ENCODE measurements around the gene SERINC1. TPM values are rescaled to one million over a fixed set of nuclear protein-coding genes. Genes with fewer than 3 reads are reported as not detected.

SERINC1 gene
- total RNA-seq, 1 donor from 2014 or later, result 198 TPM

DNA sequence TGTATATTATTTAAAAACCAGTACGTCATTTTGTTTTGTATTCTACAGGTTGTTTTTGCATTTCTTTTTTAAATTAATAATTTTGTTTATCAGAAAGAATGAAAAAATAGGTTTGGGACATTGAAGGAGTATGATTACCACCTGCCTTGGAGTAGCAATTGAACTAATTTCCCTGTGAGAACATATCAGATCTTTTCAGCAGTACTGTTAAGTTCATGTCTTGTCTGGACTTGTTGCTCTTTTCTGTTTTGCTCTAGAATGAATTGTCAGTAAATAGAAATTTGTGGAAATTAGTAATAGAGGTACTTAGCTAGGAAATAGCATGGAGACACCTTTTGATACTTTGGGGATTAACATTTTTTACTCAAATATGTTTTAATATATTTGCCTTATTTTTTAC, 47.9 kb downstream of the SERINC1 start:
- TF ChIP-seq, protein P1, sequence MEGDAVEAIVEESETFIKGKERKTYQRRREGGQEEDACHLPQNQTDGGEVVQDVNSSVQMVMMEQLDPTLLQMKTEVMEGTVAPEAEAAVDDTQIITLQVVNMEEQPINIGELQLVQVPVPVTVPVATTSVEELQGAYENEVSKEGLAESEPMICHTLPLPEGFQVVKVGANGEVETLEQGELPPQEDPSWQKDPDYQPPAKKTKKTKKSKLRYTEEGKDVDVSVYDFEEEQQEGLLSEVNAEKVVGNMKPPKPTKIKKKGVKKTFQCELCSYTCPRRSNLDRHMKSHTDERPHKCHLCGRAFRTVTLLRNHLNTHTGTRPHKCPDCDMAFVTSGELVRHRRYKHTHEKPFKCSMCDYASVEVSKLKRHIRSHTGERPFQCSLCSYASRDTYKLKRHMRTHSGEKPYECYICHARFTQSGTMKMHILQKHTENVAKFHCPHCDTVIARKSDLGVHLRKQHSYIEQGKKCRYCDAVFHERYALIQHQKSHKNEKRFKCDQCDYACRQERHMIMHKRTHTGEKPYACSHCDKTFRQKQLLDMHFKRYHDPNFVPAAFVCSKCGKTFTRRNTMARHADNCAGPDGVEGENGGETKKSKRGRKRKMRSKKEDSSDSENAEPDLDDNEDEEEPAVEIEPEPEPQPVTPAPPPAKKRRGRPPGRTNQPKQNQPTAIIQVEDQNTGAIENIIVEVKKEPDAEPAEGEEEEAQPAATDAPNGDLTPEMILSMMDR (IDR thresholded peaks at IDR 0.05), result no peak
- DNase-seq (ENCODE audit: low spot score), result no peak
- H3K4me1 Mint-ChIP-seq (ENCODE audit: low read depth), result no peaks in the 10 kb centered on the region
- H3K9me3 Mint-ChIP-seq (ENCODE audit: low read depth), result no peaks in the 10 kb centered on the region
- no peak overlapping the region for H3K27ac Mint-ChIP-seq (ENCODE audit: unreplicated experiment)
- H3K4me3 Mint-ChIP-seq (ENCODE audit: unreplicated experiment), result no peak overlapping the region
- H3K27me3 Mint-ChIP-seq (ENCODE audit: low read depth), result no peaks in the 10 kb centered on the region
- peaks cover 23% of the 10 kb centered on the region for H3K36me3 Mint-ChIP-seq (ENCODE audit: low read depth)

DNA sequence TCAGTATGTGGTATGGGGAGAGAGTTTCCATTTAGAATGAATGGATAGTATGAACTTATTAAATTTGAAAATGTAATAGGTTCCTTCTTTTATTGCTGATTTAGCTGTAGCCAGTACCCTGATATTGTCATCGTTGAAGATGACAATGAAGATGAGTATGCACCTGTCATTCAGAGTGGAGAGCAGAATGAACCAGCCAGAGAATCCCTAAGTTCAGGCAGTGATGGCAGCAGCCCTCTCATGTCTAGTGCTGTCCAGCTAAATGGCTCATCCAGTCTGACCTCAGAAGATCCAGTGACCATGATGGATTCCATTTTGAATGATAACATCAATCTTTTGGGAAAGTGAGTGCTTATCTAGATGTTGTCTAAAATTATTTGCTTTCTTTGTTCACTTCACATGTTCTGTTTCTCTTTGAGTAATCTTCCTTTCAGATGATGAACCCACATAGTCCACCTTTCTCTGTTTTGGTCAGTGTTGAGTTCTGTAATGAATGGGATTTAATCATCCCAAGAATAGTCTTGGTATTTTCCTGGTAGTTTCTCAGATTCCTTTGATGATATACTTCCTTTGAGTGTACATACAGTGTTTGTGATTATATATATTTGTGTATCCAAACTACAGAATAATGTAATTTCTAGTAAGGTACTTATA, 48.9 kb downstream of the SERINC1 start:
- peaks cover 23% of the 10 kb centered on the region for H3K36me3 Mint-ChIP-seq (ENCODE audit: low read depth)
- H3K9me3 Mint-ChIP-seq (ENCODE audit: low read depth), result no peaks in the 10 kb centered on the region
- H3K4me1 Mint-ChIP-seq (ENCODE audit: low read depth), result no peaks in the 10 kb centered on the region
- DNase-seq (ENCODE audit: low spot score), result no peak
- no peaks in the 10 kb centered on the region for H3K27me3 Mint-ChIP-seq (ENCODE audit: low read depth)
- H3K27ac Mint-ChIP-seq (ENCODE audit: unreplicated experiment), result no peak overlapping the region
- no peak overlapping the region for H3K4me3 Mint-ChIP-seq (ENCODE audit: unreplicated experiment)
- TF ChIP-seq, protein P1 (IDR thresholded peaks at IDR 0.05), result no peak

DNA sequence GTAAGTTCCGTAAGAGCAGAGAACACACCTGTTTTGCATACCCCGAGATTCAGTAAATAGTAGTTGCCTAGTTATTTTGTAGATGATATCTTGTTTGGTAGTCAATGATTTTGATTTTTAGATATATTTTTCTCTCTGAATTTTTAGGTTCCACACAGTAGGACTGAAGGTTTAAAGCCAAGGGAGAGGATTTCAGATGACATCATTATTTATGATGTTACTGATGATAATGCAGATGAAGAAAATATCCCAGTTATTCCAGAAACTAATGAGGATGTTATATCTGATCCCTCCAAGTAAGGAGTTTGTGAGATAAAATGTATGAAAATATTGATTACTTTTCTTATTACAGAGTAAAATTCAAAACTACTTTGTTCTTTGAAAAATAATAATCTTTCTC, 49.6 kb downstream of the SERINC1 start:
- Mint-ChIP-seq H3K4me3 (ENCODE audit: unreplicated experiment) (no peak overlapping the region), H3K27me3 (ENCODE audit: low read depth) (no peaks in the 10 kb centered on the region), H3K36me3 (ENCODE audit: low read depth) (peaks cover 19% of the 10 kb centered on the region), H3K27ac (ENCODE audit: unreplicated experiment) (no peak overlapping the region), H3K4me1 (ENCODE audit: low read depth) (no peaks in the 10 kb centered on the region), H3K9me3 (ENCODE audit: low read depth) (no peaks in the 10 kb centered on the region)
- DNase-seq (ENCODE audit: low spot score), result no peak
- TF ChIP-seq, protein P1 (IDR thresholded peaks at IDR 0.05), result no peak

DNA sequence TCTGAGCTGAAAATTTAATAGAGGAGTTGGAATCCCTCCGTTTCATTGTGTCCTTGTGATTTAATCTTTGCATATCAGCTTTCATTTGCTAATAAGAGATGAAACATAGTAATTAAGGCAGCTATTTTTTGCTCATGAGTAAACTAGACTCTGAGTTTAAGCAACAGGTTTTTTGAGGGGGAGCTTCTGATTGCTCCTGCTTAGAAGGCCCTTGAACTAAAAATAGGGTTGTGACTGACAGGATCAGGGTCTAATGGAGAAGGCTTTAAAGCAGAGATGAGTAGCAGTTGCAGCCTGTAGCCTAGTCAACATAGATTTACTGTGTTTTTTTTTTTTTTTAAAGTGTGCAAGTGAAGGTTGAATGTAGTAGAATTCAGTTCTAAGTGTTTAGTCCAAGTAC, 54.8 kb downstream of the SERINC1 start:
- no peak overlapping the region for H3K4me3 Mint-ChIP-seq (ENCODE audit: unreplicated experiment)
- DNase-seq (ENCODE audit: low spot score), result no peak
- TF ChIP-seq, protein P1 (IDR thresholded peaks at IDR 0.05), result no peak
- H3K27me3 Mint-ChIP-seq (ENCODE audit: low read depth), result no peaks in the 10 kb centered on the region
- peaks cover 16% of the 10 kb centered on the region for H3K36me3 Mint-ChIP-seq (ENCODE audit: low read depth)
- H3K4me1 Mint-ChIP-seq (ENCODE audit: low read depth), result no peaks in the 10 kb centered on the region
- no peaks in the 10 kb centered on the region for H3K9me3 Mint-ChIP-seq (ENCODE audit: low read depth)
- no peak overlapping the region for H3K27ac Mint-ChIP-seq (ENCODE audit: unreplicated experiment)

DNA sequence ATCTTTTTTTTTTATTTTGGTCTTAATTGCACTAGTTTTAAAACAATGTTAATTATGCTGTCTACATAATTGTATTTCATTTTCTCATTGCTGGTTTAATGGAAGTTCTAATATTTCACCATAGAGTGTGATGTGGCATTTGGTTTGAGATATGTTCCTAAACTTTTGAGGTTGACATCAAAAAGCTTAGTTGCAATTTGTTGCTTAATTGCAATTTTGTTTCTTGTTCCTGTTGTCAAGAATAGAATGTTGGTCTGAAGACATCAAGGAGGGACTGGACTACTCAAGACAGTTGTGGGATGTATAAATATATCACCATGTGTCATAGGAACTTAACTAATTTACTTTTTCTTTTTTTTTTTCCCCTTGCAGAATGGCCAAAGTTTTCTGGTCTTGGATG, 59.6 kb downstream of the SERINC1 start:
- Mint-ChIP-seq H3K36me3 (ENCODE audit: low read depth) (peaks cover 11% of the 10 kb centered on the region), H3K4me1 (ENCODE audit: low read depth) (peaks cover 11% of the 10 kb centered on the region), H3K9me3 (ENCODE audit: low read depth) (no peaks in the 10 kb centered on the region), H3K4me3 (ENCODE audit: unreplicated experiment) (no peak overlapping the region), H3K27ac (ENCODE audit: unreplicated experiment) (no peak overlapping the region), H3K27me3 (ENCODE audit: low read depth) (no peaks in the 10 kb centered on the region)
- TF ChIP-seq, protein P1 (IDR thresholded peaks at IDR 0.05), result no peak
- DNase-seq (ENCODE audit: low spot score), result no peak
